ENCODE measurements around the gene ZGRF1.

The ZGRF1 gene

GRCh38 chr4:112521123-112522023 is 115.3 kb downstream of the ZGRF1 start:
- Histone ChIP-seq H3K79me2 (ENCODE audit: insufficient read depth, low read length) (no peaks in the 10 kb centered on the region), H4K20me1 (ENCODE audit: insufficient read depth, low read length) (no peaks in the 10 kb centered on the region), H3K4me3 (ENCODE audit: low read depth in 1 of 2, low read length in 2 of 2) (no peak overlapping the region), H3K27me3 (ENCODE audit: insufficient read depth, low read length, poor library complexity) (no peaks in the 10 kb centered on the region), H2AFZ (ENCODE audit: low read depth, low read length) (no peak overlapping the region), H3K9ac (ENCODE audit: low read depth, low read length) (no peak overlapping the region), H3K4me2 (ENCODE audit: insufficient read depth, low read length) (no peak overlapping the region), H3K9me3 (ENCODE audit: insufficient read depth, low read length, severe bottlenecking) (no peaks in the 10 kb centered on the region), H3K4me1 (ENCODE audit: insufficient read depth, low read length) (no peaks in the 10 kb centered on the region), H3K36me3 (ENCODE audit: insufficient read depth, low read length) (no peaks in the 10 kb centered on the region), H3K27ac (ENCODE audit: low read length) (no peak overlapping the region)
- TF ChIP-seq EZH2 (IDR thresholded peaks at IDR 0.05; ENCODE audit: borderline replicate concordance, low read depth, low read length, severe bottlenecking) (no peak), CTCF (IDR thresholded peaks at IDR 0.05; ENCODE audit: borderline replicate concordance, extremely low read depth, low read length, poor library complexity, severe bottlenecking) (no peak)
- ATAC-seq (ENCODE audit: insufficient read depth, low read depth) (no peak), DNase-seq (no peak)

GRCh38 chr4:112520598-112521122 is 116.0 kb downstream of the ZGRF1 start:
- Histone ChIP-seq H3K27ac (ENCODE audit: low read length) (no peak overlapping the region), H3K4me1 (ENCODE audit: insufficient read depth, low read length) (no peaks in the 10 kb centered on the region), H3K27me3 (ENCODE audit: insufficient read depth, low read length, poor library complexity) (no peaks in the 10 kb centered on the region), H3K9ac (ENCODE audit: low read depth, low read length) (no peak overlapping the region), H3K36me3 (ENCODE audit: insufficient read depth, low read length) (no peaks in the 10 kb centered on the region), H3K79me2 (ENCODE audit: insufficient read depth, low read length) (no peaks in the 10 kb centered on the region), H3K4me3 (ENCODE audit: low read depth in 1 of 2, low read length in 2 of 2) (no peak overlapping the region), H3K4me2 (ENCODE audit: insufficient read depth, low read length) (no peak overlapping the region), H4K20me1 (ENCODE audit: insufficient read depth, low read length) (no peaks in the 10 kb centered on the region), H3K9me3 (ENCODE audit: insufficient read depth, low read length, severe bottlenecking) (no peaks in the 10 kb centered on the region), H2AFZ (ENCODE audit: low read depth, low read length) (no peak overlapping the region)
- TF ChIP-seq EZH2 (IDR thresholded peaks at IDR 0.05; ENCODE audit: borderline replicate concordance, low read depth, low read length, severe bottlenecking) (no peak), CTCF (IDR thresholded peaks at IDR 0.05; ENCODE audit: borderline replicate concordance, extremely low read depth, low read length, poor library complexity, severe bottlenecking) (no peak)
- no peak for DNase-seq
- no peak for ATAC-seq (ENCODE audit: insufficient read depth, low read depth)

DNA sequence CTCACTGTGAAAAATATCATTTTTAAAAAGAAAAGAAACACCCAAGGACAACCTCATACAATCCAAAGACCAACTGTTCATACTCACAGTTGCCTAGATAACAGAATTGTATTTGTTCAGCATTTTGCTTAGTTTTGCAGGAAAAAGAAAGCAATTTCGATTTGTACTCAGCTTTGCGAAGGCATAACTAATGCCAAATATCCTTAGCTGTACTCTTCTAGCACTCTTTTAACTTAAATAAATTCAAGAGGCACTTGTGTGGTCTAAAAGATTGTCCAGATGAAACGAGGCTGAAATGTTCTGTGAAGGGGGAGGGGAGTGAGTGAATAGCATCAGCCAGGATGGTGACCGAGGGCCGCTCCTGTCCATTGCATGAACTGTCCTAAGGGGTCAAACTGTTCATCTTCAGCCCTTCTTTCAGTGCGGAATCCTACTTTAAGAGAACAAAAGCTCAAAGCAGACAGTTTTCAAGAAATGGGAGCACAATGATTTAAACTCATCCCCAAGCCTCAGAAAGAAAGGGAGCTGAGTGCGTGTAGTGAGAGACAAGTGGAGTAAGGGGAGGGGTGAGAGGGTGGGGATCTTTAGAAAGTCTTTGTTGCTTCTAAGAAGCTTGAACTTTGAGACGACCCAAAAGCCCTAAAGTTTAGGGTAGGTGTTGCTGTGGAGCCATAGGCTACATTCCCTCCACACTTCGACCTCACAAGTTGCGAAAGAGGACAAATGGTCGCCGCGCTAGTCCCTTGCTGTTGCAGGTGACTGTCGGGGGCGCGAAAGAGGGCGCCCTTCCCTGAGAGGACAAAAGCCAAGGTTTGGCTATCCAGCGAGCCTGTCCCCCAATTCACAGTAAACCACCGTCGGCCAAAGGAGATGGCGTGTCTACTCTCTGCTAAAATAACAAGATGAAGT is 116.8 kb downstream of the ZGRF1 start:
- Histone ChIP-seq H3K9ac (ENCODE audit: low read depth, low read length) (no peak overlapping the region), H3K36me3 (ENCODE audit: insufficient read depth, low read length) (no peaks in the 10 kb centered on the region), H3K27ac (ENCODE audit: low read length) (no peak overlapping the region), H3K4me3 (ENCODE audit: low read depth in 1 of 2, low read length in 2 of 2) (no peak overlapping the region), H3K4me1 (ENCODE audit: insufficient read depth, low read length) (no peaks in the 10 kb centered on the region), H3K79me2 (ENCODE audit: insufficient read depth, low read length) (no peaks in the 10 kb centered on the region), H3K9me3 (ENCODE audit: insufficient read depth, low read length, severe bottlenecking) (no peaks in the 10 kb centered on the region), H4K20me1 (ENCODE audit: insufficient read depth, low read length) (no peaks in the 10 kb centered on the region), H2AFZ (ENCODE audit: low read depth, low read length) (no peak overlapping the region), H3K4me2 (ENCODE audit: insufficient read depth, low read length) (no peak overlapping the region), H3K27me3 (ENCODE audit: insufficient read depth, low read length, poor library complexity) (no peaks in the 10 kb centered on the region)
- no peak for TF ChIP-seq CTCF (IDR thresholded peaks at IDR 0.05; ENCODE audit: borderline replicate concordance, extremely low read depth, low read length, poor library complexity, severe bottlenecking)
- no peak for TF ChIP-seq EZH2 (IDR thresholded peaks at IDR 0.05; ENCODE audit: borderline replicate concordance, low read depth, low read length, severe bottlenecking)
- ATAC-seq (ENCODE audit: insufficient read depth, low read depth) (no peak), DNase-seq (no peak)

Data from DND-41 (cell line).